Uterus (tissue), 2 donors: Measurements from ENCODE around the gene DKK2.

ENCODE experiments used
- CTCF ChIP-seq, 4 experiments: fragments of 200-600 bp in 2 of 4; fragments of 450-650 bp in 2 of 4; sonication (generic) in 2 of 4; IDR thresholded peaks; one replicate each; pipeline ENCODE4 v1.5.1; 2016 to 2019; ENCODE audit warnings: antibody characterized with exemption in 4 of 4, mild to moderate bottlenecking in 2 of 4, moderate library complexity in 1 of 4
- POLR2A ChIP-seq, 2 donors: fragments of 450-650 bp; IDR thresholded peaks; one replicate each; pipeline ENCODE4 v1.6.1; 2016; ENCODE audit warnings: antibody characterized with exemption in 2 of 2, mild to moderate bottlenecking in 1 of 2, moderate library complexity in 1 of 2

GRCh38 chr4:107072836-107073736 lies 37.0 kb upstream of the DKK2 start:
- TF ChIP-seq POLR2A (IDR thresholded peaks at IDR 0.05) (no peak), CTCF (IDR thresholded peaks at IDR 0.05) (no peak)
